Smooth muscle cell (in vitro differentiated cells): ENCODE results near the gene TMX2. TPM values are rescaled to one million over a fixed set of nuclear protein-coding genes. Genes with fewer than 3 reads are reported as not detected.

Experiments
- DNase-seq: peaks from one replicate; lab custom pipeline; 2025; ENCODE audit not compliant: unreplicated experiment; lab: John Stamatoyannopoulos, UW
- H2AFZ ChIP-seq: fragments of 200-600 bp; sonication (generic); 2 replicates; pipeline ENCODE4 v1.6.0; 2016; ENCODE audit warnings: antibody characterized with exemption, low read depth, mild to moderate bottlenecking
- H3F3A ChIP-seq: fragments of 200-600 bp; sonication (generic); 2 replicates; pipeline ENCODE4 v1.6.0; 2017; ENCODE audit warnings: antibody characterized with exemption, low read depth
- H3K27ac ChIP-seq: fragments of 200-600 bp; sonication (generic); 2 replicates; pipeline ENCODE4 v1.5.1; 2016; ENCODE audit warnings: low read depth, mild to moderate bottlenecking
- H3K27me3 ChIP-seq: fragments of 200-600 bp; sonication (generic); 2 replicates; pipeline ENCODE4 v1.6.1; 2016; ENCODE audit warnings: low read depth, mild to moderate bottlenecking
- H3K36me3 ChIP-seq: fragments of 200-600 bp; sonication (generic); 2 replicates; pipeline ENCODE4 v1.5.1; 2016; ENCODE audit warnings: low read depth
- H3K4me1 ChIP-seq: fragments of 200-600 bp; sonication (generic); 2 replicates; pipeline ENCODE4 v1.5.1; 2016; ENCODE audit warnings: low read depth
- H3K4me2 ChIP-seq: fragments of 200-600 bp; sonication (generic); 2 replicates; pipeline ENCODE4 v1.6.0; 2016; ENCODE audit warnings: mild to moderate bottlenecking
- H3K4me3 ChIP-seq: fragments of 200-600 bp; sonication (generic); 2 replicates; pipeline ENCODE4 v1.5.1; 2016; ENCODE audit warnings: mild to moderate bottlenecking
- H3K79me2 ChIP-seq: fragments of 200-600 bp; sonication (generic); 2 replicates; pipeline ENCODE4 v1.6.0; 2016; ENCODE audit warnings: low read depth, mild to moderate bottlenecking
- H3K9ac ChIP-seq: fragments of 200-600 bp; sonication (generic); 2 replicates; pipeline ENCODE4 v1.6.0; 2016; ENCODE audit warnings: low read depth
- H3K9me3 ChIP-seq: fragments of 200-600 bp; sonication (generic); replicated peaks from 2 replicates; pipeline ENCODE4 v1.5.1; 2016; ENCODE audit warnings: low read depth
- H4K20me1 ChIP-seq: fragments of 200-600 bp; sonication (generic); 2 replicates; pipeline ENCODE4 v1.6.0; 2016; ENCODE audit warnings: low read depth
- CTCF ChIP-seq: fragments of 200-600 bp; sonication (generic); IDR thresholded peaks from 2 replicates; pipeline ENCODE4 v1.5.1; 2017; ENCODE audit warnings: borderline replicate concordance, mild to moderate bottlenecking, antibody characterized with exemption; ENCODE audit not compliant: insufficient read depth, poor library complexity, severe bottlenecking
- WGBS: methylation state at CpG from one replicate; pipeline ENCODE4 v1.1.7; 2016; ENCODE audit warnings: low lambda C conversion rate; 5-methylcytosine and 5-hydroxymethylcytosine counted together
- polyA plus RNA-seq: library from polyadenylated mRNA; unstranded; fragments of >200 nt; fragmentation: Nextera tagmentation; extraction: Ambion mirVana; gene quantifications from 2 replicates; pipeline ENCODE4 v1.2.1, GENCODE V29; 2016
- total RNA-seq: library from RNA; depleted of rRNA; stranded (reverse); fragments of >200 nt; gene quantifications from 2 replicates; pipeline ENCODE4 v1.2.3, GENCODE V29; 2014

TMX2 gene
- total and polyA plus RNA-seq, 2 experiments from 2014 or later = 82.6 to 86.6 TPM

- H3K27me3 ChIP-seq = no peaks in the 10 kb centered on the region
- no peak for DNase-seq
- peaks cover 73% of the 10 kb centered on the region for H3K4me1 ChIP-seq
- no peak overlapping the region for H2AFZ ChIP-seq
- peak overlapping the region; percentile 96 for H3K27ac ChIP-seq
- H3K4me3 ChIP-seq = no peak overlapping the region
- H3F3A ChIP-seq = peaks cover 50% of the 10 kb centered on the region
- peaks cover 92% of the 10 kb centered on the region for H3K79me2 ChIP-seq
- no peaks in the 10 kb centered on the region for H3K9me3 ChIP-seq
- 36% methylated on average over 2 of the region's 2 CpGs for WGBS
- H4K20me1 ChIP-seq = peaks cover 100% of the 10 kb centered on the region
- no peak overlapping the region for H3K9ac ChIP-seq
- peak overlapping the region; percentile 82 for H3K4me2 ChIP-seq
- no peak for TF ChIP-seq CTCF
- no peaks in the 10 kb centered on the region for H3K36me3 ChIP-seq
Measured at GRCh38 chr11:57776577-57777210, 64.3 kb downstream of the TMX2 start.

- H3K9ac ChIP-seq = peak overlapping the region; percentile 83
- H3K79me2 ChIP-seq = peaks cover 92% of the 10 kb centered on the region
- H3K36me3 ChIP-seq = no peaks in the 10 kb centered on the region
- H3K4me1 ChIP-seq = peaks cover 81% of the 10 kb centered on the region
- H3K27ac ChIP-seq = peak overlapping the region; percentile 96
- no peaks in the 10 kb centered on the region for H3K9me3 ChIP-seq
- H2AFZ ChIP-seq = no peak overlapping the region
- 8% methylated on average over 3 of the region's 3 CpGs for WGBS
- H3K27me3 ChIP-seq = no peaks in the 10 kb centered on the region
- peaks cover 46% of the 10 kb centered on the region for H3F3A ChIP-seq
- TF ChIP-seq CTCF = no peak
- H4K20me1 ChIP-seq = peaks cover 100% of the 10 kb centered on the region
- DNase-seq = no peak
- peak overlapping the region; percentile 39 for H3K4me3 ChIP-seq
- peak overlapping the region; percentile 82 for H3K4me2 ChIP-seq
Measured at GRCh38 chr11:57777969-57778317, 65.5 kb downstream of the TMX2 start.

- peak overlapping the region; percentile 96 for H3K27ac ChIP-seq
- H3K4me3 ChIP-seq = peak overlapping the region; percentile 39
- peaks cover 81% of the 10 kb centered on the region for H3K4me1 ChIP-seq
- peak overlapping the region; percentile 83 for H3K9ac ChIP-seq
- peak; percentile 51 for DNase-seq
- H3K36me3 ChIP-seq = no peaks in the 10 kb centered on the region
- peaks cover 46% of the 10 kb centered on the region for H3F3A ChIP-seq
- peaks cover 92% of the 10 kb centered on the region for H3K79me2 ChIP-seq
- TF ChIP-seq CTCF = no peak
- no peaks in the 10 kb centered on the region for H3K27me3 ChIP-seq
- peaks cover 100% of the 10 kb centered on the region for H4K20me1 ChIP-seq
- H3K4me2 ChIP-seq = peak overlapping the region; percentile 82
- no peaks in the 10 kb centered on the region for H3K9me3 ChIP-seq
- WGBS = under 1% methylated on average over 6 of the region's 6 CpGs
- no peak overlapping the region for H2AFZ ChIP-seq
Measured at GRCh38 chr11:57778318-57779037, 66.1 kb downstream of the TMX2 start.
